AG09319 (cell line): Measurements from ENCODE around the gene SRSF8.
"Not testable (repeated sequence)": the region's sequence is repeated elsewhere in the genome, so short reads cannot be mapped to it uniquely, and the experiment has no call there.

Source experiments
- DNase-seq: peaks from one replicate; pipeline ENCODE4 v3.0.0-alpha.2; 2010; ENCODE audit warnings: low read depth; ENCODE audit errors: extremely low read depth
- TF ChIP-seq, protein P1 (sequence below): IDR thresholded peaks from 2 replicates; pipeline ENCODE4 v1.5.1; 2011; ENCODE audit warnings: low read depth, mild to moderate bottlenecking, inconsistent platforms, low read length, moderate library complexity

The SRSF8 gene

GRCh38 chr11:95042906-95043305 lies 23.8 kb upstream of the SRSF8 start:
- DNase-seq, result no peak
- TF ChIP-seq, protein P1, sequence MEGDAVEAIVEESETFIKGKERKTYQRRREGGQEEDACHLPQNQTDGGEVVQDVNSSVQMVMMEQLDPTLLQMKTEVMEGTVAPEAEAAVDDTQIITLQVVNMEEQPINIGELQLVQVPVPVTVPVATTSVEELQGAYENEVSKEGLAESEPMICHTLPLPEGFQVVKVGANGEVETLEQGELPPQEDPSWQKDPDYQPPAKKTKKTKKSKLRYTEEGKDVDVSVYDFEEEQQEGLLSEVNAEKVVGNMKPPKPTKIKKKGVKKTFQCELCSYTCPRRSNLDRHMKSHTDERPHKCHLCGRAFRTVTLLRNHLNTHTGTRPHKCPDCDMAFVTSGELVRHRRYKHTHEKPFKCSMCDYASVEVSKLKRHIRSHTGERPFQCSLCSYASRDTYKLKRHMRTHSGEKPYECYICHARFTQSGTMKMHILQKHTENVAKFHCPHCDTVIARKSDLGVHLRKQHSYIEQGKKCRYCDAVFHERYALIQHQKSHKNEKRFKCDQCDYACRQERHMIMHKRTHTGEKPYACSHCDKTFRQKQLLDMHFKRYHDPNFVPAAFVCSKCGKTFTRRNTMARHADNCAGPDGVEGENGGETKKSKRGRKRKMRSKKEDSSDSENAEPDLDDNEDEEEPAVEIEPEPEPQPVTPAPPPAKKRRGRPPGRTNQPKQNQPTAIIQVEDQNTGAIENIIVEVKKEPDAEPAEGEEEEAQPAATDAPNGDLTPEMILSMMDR, result no peak

DNA sequence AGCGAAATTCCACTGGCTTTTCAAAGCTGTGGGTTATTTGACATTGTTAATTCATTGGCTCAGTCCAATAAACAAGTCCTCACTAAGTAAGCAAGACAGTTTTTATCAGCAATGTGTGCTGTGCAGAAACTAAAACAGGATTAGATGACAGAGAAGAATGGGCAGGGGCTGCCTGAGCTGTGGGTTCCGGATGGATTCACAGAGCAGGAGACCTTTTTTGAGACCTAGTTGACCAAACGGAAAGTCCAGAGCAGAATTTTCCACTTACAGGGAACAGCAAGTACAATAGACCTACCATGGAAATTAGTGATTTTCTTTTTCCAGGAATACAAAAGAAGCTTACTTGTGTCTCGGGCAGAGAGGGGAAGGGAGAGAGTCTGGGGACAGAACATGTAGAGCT lies 22.7 kb upstream of the SRSF8 start:
- no peak for DNase-seq
- TF ChIP-seq, protein P1, result no peak

DNA sequence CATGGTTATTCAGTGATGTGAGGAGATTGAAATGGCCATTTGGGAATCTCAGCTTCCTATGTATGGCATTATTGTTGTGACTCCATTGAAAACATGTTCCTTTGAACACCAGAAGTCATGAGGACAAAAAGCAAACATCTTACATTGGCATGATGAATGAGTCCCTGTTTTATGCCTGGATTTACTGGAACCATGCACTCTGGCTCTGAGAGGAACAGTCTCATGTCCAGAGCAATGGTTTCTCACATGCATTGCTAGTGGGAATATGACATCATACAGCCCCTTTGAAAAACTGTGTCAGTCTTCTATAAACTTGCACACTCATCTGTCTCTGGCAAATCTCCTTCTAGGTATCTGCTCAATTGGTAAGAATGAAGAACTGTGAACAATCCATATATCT lies 20.9 kb upstream of the SRSF8 start:
- no peak for DNase-seq
- TF ChIP-seq, protein P1, result no peak

DNA sequence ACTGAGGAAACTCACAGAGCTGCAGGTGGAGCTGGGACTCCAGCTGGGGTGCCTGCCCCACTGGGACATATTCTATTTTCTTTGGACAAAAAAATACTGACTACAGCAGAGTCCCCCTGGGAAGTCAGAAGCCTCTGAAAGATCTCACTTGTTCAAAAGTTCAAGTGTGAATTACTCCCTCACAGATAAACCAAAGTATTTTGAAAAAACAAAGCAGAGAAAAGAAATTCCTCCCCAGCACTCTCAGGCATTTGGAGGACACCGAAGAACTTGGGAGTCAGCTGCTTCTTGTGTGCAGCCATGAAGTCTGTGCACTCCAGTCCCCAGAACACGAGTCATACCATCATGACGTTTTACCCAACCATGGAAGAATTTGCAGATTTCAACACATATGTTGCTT lies 17.6 kb upstream of the SRSF8 start, which contains the start of gene KDM4F:
KDM4F (plus strand) TSS at position 301 of the 400 bp plus-strand sequence.
- DNase-seq, result not testable (repeated sequence)

DNA sequence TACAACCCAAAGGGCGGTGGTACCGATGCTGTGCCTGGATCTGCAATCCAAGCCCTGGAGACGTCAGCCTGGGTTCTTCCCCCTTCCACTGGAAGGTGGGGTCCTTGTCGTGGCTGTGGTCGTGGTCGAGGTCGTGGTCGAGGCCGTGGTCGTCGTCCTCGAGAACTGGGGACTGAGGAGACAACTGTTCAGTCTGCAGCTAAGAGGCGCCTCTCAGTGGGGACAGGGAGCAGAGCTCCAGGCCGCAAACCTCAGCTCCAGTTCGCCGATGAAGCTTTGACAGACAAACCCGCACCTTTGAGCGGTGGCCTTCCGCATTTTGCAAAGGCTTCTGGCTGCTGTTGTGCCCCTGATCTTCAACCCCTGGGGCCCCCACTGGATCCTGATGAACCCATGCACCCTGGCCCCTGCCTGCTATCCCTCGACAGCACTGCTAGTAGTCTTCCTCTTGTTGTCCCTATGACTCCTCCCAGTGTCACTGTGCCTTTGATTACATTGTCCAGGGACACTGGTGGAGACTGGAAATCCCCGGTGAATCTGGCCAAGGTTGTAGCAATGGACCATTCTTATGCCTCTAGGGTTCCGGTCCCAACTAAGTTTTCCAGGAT lies 16.0 kb upstream of the SRSF8 start:
- TF ChIP-seq, protein P1, result no peak
- no peak for DNase-seq

- TF ChIP-seq, protein P1, result no peak
- no peak for DNase-seq
Measured at GRCh38 chr11:95054356-95054755, 12.4 kb upstream of the SRSF8 start.

DNA sequence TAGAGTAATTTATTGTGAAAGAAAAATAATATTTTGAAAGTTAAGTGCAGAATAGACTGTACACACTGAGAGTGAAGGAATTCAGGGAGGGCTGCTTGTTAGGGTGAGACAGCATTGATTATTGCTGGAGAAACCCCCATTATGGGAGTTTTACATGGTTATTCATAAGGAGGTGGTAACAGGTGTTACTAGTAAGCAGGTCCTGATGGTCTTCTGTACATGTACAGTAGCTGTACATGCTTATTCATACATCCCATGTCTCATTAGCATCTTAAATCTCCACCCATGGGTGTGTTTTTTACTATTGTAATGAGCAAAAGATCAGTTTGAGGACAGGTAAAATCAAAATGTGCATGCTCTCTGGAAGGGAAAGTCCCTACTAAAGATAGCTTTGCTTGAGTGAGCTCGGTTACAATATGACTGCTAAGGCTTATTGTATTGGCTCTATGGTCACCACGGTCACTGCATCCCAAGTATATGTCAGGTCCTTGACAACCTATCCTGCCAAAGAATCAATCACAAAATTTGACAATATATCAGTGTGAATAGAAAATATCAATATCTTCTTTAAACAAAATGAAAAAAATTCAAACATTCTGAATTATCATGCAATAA lies 11.3 kb upstream of the SRSF8 start:
- TF ChIP-seq, protein P1, result no peak

GRCh38 chr11:95057959-95058358 lies 8.8 kb upstream of the SRSF8 start:
- TF ChIP-seq, protein P1, result no peak
- no peak for DNase-seq

More for the DNA sequence above, 11.3 kb upstream of the SRSF8 start:
- DNase-seq, result no peak
